ENCODE data around the gene TCF7L1.
"Not testable (repeated sequence)": the region's sequence is repeated elsewhere in the genome, so short reads cannot be mapped to it uniquely, and the experiment has no call there.

The TCF7L1 gene

DNA sequence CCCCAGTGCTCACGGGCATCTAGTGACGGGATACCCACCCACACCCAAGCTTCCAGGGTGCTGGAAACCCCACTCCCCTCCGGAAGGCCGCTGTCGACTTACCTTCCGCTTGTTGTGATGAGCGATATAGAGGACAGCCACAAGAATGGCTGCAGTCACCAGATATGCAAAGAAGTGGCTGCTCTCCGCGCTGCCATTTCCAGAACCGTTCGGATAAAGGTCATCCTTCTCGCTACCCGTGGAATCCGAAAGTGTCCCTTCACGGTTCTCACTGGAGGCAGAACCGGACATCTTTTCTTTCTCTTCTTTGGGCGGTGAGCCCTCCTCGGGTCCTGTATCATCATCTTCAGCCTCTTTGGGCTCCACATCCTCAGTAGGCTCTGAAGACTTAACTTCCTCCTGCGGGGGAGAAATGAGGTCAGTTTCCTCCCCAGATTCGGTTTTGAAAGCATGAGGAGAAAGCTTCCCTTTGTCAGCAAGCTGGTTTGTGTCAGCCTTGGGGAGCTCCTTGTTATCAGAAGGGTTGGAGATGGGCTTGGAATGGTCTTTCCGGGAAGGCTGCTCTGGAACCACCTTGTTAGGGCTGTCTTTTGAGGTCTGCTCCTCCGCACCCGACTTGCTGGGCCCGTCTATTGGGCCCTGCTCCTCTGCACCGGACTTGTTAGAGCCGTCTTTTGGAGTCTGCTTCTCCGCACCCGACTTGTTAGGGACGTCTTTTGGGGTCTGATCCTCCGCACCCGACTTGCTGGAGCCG, 193.4 kb downstream of the TCF7L1 start:
- no peak for DNase-seq (ENCODE audit: low spot score)

DNA sequence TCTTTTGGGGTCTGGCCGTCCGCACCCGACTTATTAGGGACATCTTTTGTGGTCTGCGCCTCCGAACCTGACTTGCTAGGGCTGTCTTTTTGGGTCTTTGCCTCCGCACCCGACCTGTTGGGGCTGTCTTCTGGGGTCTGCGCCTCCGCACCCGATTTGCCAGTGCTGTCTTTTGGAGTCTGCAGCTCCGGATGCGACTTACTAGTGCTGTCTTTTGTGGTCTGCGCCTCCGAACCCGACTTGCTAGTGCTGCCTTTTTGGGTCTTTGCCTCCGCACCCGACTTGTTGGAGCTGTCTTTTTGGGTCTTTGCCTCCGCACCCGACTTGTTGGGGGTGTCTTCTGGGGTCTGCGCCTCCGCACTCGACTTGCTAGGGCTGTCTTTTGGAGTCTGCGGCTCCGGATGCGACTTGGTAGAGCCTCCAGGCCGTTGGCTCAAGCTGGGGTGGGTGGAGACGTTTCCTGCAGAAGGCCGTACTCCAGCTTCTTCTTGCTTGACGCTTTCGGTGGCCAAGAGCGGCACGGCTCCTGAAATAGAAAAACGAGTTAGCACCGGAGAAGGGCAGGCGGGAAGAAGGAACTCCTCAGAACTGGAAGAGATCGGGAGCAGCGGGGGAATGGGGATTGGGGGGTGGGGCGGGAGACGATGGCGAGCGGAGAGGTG, 194.1 kb downstream of the TCF7L1 start:
- DNase-seq (ENCODE audit: low spot score): no peak

DNA sequence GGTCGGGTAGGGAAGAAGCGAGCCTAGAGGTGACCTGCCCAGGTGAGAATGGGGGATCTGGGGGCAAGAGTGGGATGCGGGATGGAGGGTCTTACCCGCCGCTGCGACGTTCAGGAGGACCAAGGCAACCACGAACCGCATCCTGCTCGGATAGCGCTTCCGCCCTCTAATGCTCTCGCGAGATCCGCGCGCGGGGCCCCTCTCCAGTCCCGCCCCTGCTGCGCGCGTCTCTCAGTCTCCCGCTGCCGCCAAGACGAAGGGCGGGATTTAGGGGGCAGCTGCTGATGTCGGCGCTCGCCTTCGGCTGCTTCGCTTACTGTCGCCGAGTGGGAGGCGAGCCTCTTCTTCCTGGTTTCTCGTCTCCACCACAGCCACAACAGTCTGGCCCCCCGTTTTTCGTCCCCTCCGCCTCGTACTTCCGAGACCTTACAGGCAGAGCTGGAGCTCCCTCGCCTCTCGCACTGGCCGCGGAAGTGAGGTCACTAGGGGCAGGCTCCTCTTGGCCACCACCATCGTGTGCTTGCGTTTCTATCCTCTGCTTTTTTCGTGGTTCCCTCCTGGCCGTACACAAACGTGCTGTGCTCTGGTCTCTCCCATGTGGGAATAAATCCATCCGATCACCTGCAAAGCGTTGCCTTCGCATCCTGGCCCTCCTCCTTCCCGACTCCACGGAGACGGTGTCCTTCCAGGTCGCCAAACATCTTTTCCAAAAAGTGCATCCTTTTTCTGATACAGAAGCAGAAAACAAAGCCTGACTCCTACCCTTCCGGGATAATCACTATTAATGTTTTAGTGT, 194.8 kb downstream of the TCF7L1 start, which contains the start of gene TGOLN2:
TGOLN2 (minus strand) TSS at position 168 of the 796 bp plus-strand sequence; CDS start at position 141, 27 bp downstream.
- peak; percentile 98 for DNase-seq (ENCODE audit: low spot score)

DNA sequence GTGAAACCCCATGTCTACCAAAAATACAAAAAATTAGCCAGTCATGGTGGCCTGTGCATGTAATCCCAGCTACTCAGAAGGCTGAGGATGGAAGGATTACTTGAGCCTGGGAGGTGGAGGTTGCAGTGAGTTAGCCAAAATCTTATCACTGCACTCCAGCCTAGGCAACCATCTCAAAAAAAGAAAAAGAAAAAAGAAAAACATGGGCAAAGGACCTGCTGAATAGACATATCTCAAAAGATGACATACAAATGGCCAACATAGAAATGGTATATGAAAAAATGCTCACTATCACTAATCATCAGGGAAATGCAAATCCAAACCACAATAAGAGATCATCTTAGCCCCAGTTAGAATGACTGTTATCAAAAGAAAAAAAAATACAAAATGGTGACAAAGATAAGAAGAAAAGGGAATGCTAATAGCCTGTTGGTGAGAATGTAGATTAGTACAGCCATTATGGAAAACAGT, 196.0 kb downstream of the TCF7L1 start:
- DNase-seq (ENCODE audit: low spot score): no peak

DNA sequence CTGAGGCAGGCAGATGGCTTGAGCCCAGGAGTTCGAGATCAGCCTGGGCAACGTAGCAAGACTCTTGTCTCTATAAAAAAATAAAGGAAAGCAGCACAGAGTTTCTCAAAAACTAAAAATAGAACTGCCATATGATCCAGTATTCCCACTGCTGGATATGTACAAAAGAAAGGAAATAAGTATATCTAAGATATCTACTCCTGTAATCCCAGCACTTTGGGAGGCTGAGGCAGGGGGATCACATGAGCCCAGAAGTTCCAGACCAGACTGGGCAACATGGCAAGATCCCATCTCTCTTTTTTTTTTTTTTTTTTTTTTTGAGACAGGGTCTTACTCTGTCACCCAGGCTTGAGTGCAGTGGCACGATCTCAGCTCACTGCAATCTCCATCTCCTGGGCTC, 196.5 kb downstream of the TCF7L1 start:
- not testable (repeated sequence) for DNase-seq (ENCODE audit: low spot score)

DNA sequence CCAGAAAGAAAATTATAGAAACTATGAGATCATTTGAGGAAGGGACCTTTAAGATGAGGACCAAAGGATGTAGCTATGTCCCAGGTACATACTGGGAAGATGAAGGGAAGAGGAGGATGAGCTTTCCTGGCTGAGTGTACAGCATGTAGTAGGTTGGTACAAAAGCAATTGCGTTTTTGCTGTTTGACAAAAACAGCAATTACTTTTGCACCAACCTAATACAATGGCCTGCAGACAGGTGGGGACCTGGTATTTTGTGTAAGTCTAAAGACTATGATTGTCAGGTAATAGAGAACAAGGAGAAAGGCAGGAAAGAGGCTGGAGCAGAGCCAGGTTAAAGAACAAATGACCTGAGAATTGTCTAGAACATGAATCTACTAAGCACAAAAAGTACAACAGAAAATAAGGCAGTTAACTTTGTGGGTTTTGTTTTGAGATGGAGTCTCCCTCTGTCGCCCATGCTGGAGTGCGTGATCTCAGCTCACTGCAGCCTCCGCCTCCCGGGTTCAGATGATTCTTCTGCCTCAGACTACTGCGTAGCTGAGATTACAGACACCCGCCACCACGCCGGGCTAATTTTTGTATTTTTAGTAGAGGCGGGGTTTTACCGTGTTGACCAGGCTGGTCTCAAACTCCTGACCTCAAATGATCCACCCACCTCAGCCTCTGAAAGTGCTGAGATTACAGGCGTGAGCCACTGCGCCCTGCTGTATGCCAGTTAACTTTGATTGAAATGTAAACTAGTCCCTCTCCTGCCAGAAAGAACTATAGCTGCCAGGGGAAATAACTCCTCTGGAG, 197.8 kb downstream of the TCF7L1 start:
- no peak for DNase-seq (ENCODE audit: low spot score)

DNA sequence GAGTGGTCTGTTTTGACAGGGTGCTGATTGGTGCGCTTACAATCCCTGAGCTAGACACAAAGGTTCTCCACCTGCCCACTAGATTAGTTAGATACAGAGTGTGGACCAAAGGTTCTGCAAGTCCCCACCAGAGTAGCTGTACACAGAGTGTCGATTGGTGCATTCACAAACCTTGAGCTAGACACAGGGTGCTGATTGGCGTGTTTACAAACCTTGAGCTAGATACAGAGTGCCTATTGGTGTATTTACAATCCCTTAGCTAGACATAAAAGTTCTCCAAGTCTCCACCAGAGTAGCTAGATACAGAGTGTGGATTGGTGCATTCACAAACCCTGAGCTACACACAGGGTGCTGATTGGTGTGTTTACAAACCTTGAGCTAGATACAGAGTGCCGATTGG, 200.7 kb downstream of the TCF7L1 start:
- DNase-seq (ENCODE audit: low spot score): not testable (repeated sequence)

DNA sequence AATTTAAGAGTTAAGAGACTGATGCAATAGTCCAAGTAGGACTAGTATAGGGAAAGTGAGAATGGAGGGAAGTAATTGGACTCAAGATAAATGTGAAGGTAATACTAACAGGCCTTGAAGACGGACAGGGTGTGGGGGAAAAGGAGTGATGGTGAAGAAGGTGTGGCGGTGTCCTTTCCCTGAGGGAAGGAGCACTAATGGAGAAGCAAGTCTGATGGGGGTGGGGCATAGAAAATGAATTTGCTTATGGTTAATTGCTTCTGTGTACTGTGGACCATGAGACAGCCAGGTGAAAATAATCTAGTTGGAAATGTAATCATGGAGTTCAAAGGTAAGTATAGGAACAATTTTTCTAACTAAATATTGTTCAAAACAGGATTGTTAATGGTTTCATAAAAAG, 201.7 kb downstream of the TCF7L1 start:
- no peak for DNase-seq (ENCODE audit: low spot score)

DNA sequence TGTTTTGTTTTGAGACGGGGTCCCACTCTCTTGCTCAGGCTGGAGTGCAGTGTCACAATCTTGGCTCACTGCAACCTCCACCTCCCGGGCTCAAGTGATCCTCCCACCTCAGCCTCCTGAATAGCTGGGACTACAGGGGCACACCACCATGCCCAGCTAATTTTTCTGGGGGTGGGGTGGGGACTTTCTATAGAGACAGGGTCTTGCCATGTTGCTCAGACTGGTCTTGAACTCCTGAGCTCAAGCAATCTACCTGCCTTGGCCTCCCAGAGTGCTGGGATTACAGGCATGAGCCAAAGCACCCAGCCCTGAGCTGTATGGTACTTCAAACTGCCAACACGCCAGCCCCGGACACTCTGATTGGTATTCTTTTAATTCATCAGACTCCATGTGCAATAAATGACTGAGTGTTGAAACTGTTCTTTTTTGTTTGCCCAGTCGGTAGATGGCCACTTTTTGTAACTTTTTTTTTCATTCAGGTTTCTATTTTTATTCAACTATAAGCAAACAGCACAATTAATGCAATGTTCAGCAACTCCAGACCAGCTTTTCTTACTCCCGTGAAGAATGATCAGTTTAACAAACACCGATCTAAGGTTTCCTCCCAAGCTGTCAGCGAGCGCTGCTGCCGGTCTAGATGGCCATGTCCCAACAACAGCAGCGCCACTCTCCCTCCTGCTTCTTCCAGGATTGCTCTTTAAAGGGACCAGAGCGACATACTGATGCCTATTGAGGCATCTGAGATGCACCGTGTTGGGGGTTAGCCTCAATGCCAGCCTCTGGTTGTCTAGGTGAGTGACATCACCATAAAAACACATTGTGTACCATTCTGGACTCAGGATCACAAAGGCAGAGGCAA, 207.1 kb downstream of the TCF7L1 start:
- no peak for DNase-seq (ENCODE audit: low spot score)

DNA sequence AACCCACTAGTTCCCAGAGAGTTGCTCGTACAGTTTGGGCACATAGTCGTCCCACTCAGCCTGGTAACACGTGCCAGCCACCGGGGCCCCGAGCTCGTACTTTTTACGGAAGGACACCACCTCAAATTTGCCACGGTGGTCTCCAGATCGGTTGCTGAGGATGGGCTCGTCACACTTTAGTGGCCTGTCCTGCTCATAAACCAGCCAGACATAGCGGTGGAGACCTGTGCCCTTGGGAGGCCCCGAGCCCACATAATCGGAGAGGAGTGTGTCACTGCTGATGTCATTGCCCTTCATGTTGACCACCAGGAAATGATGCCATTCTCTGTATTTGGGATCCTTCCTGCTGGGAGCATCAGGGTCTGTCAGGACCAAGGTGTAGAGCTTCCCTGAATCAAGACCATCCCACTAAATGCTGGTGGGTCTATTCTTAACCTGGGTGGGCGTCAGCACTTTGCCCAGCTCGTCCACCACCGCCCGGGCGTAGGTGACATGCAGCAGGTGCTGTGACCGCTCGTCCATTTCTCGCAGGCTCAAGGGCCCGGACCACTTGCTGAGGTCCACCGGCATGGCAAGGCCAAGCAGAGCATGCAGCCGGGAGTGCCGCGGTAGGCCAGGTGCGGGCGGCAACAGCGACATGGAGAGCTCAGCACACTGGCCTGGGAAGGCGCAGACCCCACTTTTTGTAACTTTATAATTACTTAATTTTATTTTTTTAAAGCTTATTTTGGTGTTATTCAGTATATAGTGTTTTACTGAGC, 208.3 kb downstream of the TCF7L1 start:
- no peak for DNase-seq (ENCODE audit: low spot score)

DNA sequence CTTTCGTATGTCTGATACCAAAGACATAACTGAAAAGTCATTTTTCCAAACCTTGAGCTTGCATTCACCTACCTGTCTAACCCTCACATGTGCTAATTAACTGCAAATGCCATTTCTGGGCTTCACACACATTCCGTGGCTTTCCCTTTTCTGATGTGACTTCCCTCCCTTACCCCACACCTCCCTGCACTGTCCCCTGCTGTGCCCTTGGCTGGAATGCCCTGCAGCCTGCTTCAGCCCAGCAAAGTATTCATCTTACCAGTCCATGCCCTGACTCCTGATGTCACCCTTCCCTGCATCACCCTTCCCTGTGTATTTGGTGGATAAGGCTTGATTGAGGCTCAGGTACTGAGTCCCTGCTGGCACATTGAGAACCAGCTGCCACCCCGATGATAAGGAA, 209.0 kb downstream of the TCF7L1 start:
- no peak for DNase-seq (ENCODE audit: low spot score)

DNA sequence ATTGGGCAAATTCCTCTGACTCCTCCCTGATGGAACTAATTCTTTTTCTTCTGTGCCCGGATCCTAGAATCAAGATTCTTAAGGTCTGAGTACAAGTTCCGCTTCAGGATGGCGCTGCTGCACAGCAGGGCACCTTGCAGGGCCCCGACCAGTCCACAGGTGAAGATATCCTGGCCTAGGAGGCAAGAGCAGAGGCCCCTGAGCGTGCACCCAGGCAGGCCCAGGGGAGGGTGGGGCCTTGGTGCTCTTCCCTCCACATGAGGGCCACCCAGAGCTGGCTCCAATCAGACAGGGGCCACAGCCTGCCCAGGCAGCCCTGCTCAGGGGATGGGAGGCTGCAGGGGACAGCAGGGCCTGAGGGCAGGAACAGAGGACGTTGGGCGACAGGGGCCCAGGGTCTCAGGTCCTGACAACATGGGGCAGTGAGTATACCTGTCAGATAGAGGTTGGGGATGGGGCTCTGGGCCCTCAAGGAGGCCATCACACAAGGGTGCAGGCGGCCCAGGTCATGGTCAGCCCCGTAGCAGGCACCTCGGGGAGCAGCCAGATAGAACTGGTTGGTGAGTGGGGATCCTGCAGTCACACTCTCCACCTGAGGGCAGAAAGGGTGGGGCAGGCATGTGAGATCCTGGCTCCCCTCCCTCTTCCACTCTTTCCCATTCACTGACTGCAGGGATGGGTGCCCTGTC, 210.2 kb downstream of the TCF7L1 start:
- DNase-seq (ENCODE audit: low spot score): not testable (repeated sequence)

DNA sequence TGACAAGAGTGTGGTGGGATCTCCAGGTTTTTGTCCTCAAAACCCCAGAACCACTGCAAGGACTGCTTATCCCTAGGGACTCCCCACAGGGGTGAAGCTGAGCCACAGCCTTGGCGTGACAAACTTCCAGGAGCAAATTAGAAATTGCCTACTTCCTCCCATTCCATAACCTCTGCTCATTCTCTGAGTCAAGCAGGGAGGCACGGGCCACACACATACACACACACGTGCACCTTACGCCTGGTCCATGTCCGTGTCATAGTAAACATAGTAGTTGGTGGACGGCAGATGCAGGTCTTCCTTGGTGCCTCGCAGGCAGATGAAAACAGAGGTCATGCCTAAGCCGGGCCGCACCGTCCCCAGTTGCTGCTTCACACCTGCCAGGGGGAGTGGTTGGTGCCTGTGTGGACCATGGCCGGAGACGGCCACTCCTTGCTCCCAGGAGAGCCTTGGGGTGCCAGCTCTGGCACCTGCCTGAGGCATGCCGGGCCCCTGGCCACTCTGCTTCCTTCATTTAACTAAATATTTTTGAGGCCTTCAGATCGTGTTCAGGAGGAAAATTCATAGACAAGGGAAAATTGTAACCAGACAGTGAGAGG, 211.3 kb downstream of the TCF7L1 start:
- no peak for DNase-seq (ENCODE audit: low spot score)

DNA sequence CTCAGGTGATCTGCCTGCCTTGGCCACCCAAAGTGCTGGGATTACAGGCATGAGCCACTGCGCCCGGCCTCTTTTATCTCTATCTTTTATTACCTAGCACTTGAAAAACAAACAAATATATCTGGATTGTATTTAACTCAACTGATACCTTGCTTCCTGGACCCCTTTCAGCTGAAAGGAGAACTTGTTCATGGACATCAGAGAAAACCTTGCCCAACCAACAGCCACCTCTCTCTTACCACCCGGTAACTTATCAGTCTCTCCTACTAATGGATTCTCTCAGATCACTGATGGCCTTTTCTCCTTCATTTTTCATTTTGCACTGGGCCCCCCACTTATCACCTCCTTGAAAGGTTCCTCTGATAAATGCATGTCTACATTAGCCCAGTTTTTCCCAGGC, 214.4 kb downstream of the TCF7L1 start:
- DNase-seq (ENCODE audit: low spot score): no peak

DNA sequence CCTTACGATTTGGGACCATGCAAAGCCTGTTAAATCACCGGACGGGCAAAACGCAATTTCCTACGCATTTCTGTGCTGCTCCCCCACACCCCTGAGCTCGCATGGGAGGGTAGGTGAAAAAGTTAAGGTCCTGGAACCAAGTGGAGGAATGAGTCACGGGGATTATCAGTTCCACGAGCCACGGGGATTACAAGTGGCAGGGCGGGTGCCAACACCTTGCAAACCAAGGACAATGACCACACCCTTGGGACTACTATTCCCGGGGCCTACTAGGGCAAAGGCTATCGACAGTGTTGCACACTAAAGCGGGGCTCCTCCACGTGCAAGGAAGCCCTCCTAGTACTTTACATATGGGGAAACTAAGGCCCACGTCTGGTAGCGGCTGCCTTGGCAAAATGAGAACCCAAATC, 220.7 kb downstream of the TCF7L1 start:
- peak; percentile 38 for DNase-seq (ENCODE audit: low spot score)

DNA sequence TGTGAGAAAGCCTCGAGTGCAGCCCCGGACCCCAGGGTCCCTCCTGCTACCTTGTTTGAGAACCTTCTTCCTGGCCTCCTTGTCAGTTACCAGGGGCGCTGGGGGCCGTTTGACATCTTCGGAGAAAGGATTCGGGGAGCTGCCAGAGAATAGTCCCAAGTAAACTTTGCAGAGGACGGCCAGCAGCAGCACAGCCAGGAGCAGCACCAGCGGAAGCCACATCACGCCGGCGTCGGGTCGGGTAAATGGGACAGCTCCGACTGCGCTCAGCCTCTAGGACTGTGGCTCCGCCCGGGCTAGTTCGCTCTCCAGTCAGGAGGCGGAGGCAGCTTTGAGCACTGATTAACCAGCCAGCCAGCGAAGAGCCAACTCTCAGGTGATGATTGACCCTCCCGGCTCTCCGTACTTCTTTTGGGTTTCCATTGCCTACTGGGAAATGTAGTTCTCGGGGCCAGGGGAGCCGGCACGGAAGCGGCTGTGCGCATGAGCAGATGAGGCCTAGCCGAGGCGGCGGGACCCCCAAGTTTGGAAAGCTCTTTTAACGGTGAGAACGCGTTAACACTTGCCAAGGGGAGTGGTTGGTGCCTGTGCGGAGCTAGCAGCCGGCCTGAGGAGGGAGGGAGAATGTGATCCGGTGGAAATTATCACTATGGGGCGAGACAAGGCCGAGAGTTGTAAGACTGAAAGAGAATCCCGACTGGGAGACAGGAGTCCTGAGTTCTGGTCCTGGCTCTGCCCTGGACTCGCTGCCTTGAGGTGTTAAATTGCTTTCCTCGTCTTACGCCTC, 221.3 kb downstream of the TCF7L1 start, which contains the start of the genes ELMOD3 and RETSAT:
ELMOD3 (plus strand) TSS at position 484 of the 787 bp plus-strand sequence. CDS start 2,430 bp downstream, outside the sequence.
RETSAT (minus strand) TSS at position 243 of the 787 bp plus-strand sequence; CDS start at position 222, 21 bp downstream.
- DNase-seq (ENCODE audit: low spot score): peak; percentile 94

DNA sequence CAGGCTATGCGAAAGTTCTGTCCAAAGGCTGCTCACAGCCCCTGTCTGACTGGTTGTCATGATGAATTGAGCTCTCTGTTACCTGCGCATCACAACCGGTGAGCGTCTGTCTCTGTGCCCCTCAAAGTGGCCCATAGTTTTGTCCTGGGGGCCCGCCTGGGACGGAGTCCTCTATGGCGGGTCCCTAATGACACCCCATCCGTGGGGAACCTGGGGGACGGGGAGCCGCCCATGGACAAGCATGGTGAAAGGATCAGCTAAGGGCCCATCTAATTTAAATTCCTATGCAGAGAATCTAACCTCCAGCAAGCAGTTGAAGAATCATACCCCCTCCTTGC, 221.8 kb downstream of the TCF7L1 start:
- DNase-seq (ENCODE audit: low spot score): no peak

DNA sequence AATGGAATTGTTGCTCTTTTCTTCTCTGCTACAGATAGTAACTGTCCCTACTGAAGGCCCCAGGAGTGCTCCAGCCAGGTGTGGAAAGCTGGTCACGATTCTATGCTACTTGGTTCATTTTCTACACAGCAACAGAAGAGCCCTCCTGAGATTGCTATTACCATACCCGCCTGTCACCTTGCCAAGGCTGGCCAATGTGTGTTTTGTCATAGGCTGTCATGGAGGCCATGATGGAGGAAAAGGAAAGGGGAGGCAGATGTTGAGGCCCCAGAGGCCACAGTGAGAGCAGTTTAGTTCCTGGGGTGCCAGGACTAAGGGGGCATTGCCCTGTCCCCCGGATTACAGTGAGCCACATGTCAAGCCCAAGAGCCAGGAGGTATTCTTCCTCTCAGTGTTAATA, 222.3 kb downstream of the TCF7L1 start:
- DNase-seq (ENCODE audit: low spot score): no peak
